Amygdala (tissue), 56 donors: ENCODE measurements around the gene SCN3A.
A peak's percentile ranks its signal among the peaks of the same experiment; 100 is the strongest.

Experiments
- DNase-seq, 56 donors: peaks; one replicate each; lab custom pipeline; 2025; lab: John Stamatoyannopoulos, UW

SCN3A gene

DNA sequence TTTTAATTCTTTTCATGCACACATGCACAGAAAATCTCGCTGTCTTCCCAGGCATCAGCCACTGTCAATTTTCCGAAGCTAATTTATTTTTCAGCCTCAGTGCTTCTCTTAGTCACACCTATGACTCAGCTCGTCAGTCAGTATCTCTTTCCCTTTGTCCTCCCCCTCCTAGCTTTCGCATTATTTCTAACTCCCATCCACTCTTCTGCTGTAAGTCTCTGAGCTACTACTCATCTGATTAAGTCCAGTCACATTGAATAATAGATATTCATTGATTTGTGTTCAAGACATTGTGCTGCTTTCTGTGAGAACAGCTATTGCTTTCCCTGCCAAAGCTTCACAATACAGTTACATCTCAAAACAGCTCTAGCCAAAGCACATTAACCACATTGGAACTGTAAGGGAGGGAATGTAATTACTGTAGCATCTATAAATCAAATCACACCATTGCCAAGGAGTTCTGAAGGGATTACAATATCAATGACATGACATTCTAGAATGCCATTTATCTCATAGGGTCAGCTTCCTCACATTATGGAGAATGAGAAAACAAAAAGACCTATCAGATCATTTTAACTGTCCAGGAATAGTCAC lies 89.4 kb downstream of the SCN3A start:
- peak in 1 of 56 donors; percentile 3 for DNase-seq

DNA sequence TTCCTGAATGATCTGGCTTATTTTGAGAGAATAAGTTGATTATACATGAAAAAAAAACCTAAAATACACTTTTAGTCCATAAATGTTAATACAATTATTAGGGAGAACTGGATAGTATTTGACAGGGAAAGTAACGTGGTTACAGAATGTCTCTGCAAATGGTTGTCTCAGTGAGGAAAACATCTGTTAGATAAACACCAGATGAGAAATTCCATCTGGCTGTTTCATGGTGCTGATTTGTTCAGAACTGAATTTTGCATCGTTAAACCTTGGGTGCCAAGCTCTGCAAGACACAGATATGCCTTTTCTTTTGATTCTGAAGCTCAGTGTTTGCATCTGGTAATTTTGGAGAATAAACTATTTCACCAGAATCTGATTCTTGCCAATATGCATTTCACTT lies 90.4 kb downstream of the SCN3A start:
- DNase-seq, result no peak

DNA sequence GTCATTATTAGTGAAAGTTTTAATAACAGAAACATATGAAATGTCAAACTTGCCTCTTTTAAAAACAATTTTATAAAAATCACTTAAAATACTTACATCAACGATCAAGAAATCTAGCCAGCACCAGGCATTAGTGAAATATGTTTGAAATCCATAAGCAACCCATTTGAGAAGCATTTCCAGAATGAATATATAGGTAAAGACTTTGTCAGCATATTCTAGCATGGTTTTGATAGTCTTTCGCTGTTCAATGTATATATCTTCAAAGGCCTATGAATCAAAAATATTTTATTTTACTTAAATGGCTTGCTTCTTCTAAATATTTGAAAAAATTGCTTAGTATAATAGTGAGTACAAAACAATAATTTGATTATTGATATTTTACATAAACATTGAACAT lies 91.1 kb downstream of the SCN3A start:
- no peak for DNase-seq

DNA sequence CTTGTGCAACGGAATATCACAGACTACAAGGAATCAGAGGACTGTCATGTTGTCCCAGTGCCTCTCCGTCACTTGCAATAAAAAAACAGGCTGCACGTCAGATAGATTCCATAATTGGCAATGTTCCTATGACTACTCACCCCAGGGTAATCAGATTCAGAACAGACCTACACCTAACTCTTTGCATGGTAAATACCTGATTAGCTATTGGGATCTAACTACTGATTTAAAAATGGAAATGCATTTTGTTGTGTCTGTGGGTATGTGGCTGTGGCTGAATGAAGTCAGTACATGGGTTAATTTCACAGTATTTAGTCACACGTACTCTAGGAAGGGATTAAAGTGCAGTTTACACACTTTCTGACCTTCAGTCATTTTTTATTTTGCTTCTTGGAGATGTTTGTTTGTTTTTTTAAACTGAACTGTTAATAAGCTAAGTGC lies 91.7 kb downstream of the SCN3A start:
- DNase-seq, result no peak

DNA sequence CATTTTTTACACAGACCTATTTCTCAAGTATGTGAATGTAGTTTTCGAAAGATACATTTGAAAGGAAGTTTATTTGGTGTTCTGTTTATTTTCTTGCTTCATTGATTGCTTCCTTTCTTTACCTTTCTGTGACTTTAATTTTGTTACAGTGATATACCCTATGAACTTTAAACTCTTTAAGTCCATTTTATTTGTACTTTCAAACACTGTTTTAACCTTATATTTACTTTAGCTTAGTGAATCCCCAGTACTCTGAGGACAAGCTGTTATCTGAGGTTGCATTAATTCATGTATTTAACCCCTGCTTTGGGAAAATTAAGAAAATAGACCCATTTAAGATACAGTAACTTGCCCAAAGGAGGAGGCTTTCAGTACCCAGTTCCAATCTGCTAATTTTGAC lies 93.5 kb downstream of the SCN3A start:
- DNase-seq, result no peak

DNA sequence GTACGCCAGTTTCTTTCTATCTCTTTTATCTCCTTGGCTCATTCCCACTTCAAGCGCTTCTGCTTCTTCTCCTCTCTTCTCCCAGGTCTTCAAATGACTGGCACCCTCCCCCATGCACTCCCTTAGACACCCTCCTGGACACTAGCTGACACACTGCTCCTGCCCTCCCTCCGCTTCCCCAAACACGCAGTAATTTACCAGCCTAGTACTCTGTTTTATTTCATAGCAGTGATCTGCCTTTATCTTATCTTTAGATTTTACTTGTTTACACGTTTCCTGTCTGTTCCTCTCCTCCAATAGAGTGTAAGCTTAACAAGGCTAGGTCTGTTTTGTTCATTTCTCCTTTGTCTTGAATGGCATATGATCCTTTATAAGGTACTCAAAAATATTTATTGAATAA lies 93.9 kb downstream of the SCN3A start:
- no peak for DNase-seq

DNA sequence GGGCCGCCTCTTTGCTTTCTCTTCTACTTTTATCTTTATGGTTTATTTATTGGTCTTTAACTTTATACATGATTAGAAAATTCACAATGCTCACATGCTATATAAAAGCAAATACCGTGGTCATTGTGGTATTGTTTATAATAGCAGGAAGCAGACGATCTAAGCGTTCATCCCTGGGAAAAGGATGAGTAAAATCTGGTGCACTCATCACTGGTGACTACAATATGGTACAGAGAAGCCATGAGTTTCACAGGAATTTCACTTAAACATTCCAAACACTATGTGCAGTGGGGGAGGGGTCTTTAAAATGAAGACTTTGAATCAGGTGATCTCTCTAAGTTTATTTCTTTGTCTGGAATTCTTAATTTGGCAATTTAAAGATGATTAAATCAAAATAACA lies 97.9 kb downstream of the SCN3A start:
- DNase-seq, result no peak

DNA sequence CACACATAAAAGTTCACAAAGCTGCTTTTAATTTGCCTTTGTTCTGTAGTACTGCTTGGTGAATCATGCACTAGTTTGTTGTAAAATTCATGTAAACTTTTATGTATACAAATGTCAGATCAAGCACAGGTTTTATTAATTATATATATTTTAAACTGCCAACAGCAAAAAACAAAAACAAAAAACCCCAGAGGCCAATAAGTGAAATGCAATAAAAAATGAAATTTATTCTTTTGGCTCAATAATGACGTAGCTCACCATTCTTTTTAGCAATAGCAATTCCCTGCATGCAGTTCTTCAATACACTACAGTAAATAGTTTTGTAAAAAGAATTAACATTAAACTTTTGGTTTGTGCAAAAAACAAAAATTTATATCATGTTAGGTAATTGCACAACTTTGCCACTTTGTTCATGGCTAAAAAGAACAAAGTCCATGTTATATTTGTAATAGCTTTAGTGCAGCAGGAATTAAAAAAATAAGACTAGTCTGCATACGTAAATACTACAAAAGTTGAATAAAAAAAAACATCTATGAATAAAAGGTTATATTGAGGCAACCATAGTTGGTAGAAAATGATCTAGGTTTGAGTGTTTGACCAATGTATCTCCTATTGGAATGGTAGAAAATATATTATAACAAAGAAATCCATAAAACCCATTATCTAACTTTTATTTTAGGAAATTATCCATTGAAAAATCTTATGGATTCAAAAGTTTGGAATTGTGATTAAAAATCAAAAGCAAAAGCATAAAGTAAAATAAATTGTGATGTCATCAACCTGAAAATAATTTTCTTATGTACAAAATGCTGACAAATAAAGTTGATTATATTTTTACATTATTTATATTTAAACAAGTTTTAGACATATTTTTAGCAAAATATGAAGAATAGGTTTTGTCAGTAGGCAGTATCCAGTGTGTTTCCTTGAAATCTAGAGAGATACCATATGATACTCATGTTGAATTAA lies 115.6 kb downstream of the SCN3A start:
- no peak for DNase-seq

DNA sequence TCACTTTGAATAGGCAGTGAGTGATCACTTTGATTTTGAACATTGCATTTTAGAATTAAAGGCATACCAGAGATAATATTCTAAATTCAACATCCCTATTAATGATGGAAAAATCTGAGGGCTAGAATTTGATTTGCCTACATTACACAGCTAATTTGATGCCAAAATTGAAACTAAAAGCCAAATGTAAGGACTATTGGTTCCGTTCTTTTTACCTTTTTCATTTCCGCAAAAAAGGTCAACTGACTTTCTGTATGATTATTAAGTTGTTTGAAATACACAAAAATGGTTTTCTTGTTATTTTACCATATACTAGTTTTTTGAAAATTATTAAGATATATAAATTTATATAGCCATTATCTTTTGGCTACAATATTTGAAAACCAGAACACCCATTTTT lies 117.5 kb downstream of the SCN3A start:
- no peak for DNase-seq

DNA sequence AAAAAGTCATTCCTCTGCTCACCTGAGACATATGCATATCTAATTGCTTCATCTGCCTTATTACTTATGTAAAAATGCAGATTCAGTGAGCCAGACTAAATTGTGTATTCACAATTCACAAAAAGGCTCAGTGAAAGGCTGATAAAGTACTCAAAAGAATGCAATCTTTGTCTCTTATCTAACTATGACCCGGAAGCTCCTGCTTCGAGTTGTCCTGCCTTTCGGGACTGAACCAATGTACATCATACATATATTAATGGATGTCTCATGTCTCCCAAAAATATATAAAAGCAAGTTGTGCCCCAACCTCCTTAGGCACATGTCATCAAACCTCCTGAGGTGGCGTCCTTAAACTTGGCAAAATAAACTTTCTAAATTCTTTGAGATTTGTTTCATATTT lies 120.5 kb downstream of the SCN3A start:
- no peak for DNase-seq

DNA sequence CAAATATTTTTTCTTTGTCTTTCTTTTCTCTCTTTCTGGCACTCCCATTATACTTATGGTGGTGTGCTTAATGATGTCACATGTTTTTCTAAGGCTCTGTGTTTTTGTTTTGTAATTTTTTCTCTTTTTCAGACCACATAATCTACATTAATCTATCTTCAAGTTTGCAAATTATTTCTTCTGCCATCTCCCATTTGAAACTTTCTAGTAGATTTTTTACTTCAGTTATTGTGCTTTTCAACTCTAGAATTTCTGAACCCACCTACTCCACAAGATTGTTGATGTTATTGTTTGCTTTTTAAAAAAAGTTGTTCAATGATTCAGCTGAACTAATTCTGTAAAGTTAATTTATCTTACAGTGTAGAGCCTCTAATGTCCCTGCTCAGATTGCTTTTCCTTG lies 121.4 kb downstream of the SCN3A start:
- no peak for DNase-seq

DNA sequence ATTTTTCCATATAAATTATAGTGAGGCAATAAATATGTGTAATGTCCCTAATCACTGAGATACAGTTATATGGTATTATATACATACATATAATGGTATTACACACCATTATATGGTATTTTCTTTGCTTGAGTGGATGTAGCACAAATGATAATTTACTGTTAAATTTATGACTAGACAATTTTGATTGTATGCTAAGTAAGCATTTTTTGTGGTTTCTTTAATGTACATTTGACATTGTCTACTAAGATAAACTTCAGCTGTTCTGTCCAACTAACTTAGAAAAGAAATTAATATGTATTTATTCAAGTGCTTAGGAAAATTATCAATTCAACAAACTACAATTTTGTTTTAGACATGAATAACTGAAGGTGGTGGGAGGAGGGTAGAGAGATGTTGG lies 122.6 kb downstream of the SCN3A start:
- DNase-seq, result no peak

DNA sequence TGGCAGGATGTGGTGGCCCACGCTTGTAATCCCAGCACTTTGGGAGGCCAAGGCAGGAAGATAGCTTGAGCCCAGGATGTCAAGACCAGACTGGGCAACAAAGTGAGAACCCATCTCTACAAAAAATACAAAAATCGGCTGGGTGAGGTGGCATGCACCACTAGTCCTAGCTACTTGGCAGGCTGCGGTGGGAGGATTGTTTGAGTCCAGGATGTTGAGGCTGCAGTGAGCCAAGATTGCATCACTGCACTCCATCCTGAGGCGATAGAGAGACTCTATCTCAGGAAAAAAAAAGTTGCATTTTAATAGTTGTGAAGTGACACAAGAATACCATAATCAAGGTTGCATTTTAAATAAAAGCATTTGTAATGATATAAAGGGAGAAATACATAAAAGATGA lies 124.4 kb downstream of the SCN3A start:
- no peak for DNase-seq

DNA sequence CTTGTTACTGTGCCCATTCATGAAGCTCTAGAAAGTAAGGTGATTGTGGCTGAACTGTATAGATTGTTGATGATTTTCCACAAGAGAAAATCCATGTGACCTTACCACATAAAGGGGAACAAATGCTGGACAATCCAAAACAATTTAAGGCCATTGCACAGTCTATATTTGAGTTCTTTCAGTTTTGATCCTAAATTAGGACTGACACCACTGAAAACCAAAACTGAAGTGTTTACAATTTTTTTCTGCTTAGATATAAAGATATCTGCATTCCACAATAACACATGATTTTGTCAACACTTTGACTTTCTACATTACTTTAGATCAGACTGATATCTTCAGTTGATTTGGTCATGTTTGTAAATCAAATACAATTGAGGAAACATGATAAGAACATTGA lies 124.9 kb downstream of the SCN3A start:
- DNase-seq, result no peak

DNA sequence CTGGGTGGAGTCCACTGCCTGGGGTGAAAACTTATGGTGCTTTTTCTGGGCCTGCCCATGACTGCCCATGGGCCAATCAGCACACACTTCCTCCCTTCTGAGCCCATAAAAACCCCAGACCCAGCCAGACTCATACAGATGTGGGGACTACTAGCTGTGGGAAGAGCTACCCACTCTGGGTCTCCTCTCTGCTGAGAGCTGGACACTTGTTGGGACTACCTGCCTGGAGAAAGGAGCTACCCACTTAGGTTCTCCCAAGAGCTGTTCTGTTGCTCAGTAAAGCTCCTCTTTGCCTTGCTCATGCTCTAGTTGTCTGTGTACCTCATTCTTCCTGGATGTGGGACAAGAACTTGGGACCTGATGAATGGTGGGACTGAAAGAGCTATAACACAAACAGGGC lies 129.0 kb downstream of the SCN3A start:
- no peak for DNase-seq

DNA sequence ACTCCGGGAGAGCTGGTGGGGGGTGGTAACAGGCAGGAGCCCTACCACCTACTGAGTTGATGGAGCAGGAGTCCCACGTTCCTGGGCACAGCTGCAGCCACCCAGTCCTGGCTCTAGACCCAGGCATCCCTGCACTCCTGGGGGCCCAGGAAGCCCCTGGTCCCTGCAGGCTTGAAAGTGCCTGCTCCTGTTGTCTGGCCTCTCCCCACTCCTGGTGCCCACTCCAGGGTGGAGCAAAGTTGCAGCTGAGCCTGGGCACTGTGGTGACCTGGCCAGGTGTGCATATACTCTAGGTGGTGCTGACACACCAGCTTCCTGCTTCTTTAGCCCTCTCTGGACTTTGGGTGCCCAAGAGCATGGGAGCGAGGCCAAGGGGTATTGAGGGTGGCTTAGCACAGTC lies 129.5 kb downstream of the SCN3A start:
- no peak for DNase-seq

DNA sequence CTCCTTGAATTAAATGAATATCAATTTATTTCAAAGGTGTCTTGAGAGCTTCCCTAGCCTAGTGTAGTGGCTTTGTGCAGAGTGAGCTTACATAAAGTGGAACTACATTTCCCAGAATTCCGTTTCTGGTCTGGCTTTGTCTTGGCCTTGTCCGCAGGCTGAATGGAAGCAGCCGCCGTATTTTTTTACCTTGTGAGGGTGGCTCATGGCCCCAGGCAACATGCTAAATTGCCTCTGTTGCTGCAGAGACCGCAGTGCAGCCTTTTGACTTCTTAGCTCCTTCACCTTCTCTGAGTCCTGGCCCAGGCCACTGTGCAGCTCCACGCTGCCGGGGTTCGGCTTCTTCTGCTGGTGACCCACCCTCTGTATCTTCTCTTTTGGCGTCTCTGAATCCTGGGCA lies 133.8 kb downstream of the SCN3A start:
- DNase-seq, result peak in 2 of 56 donors; percentile 5 to 7

DNA sequence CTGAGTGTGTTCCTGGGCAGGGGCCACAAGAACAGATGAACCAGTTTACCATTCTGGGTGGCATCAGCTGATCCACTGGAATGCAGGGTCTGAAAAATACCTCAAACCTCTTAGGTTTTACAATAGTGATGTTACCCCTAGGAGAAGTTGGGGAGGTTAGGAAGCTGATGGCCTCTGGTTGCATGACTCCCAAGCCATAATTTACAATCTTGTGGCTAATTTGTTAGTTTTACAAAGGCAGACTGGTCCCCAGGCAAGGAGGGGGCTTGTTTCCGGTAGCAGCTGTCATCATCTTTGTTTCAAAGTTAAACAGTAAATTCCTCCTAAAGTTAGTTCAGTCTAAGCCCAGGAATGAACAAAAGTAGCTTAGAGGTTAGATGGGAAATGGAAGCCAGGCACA lies 134.7 kb downstream of the SCN3A start:
- DNase-seq, result no peak

DNA sequence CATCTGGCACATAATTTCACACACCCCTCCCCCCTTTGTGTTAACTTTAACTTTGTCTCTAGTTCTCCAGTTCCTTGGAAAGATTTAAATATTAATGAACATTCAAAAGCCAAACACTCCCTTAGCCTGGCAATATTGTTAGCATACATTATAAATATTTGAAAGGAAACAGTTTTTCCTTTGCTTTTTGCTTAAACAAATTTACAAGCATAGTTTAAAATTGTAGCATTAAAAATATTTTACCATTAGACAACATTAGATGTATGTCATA lies 135.4 kb downstream of the SCN3A start:
- DNase-seq, result no peak

DNA sequence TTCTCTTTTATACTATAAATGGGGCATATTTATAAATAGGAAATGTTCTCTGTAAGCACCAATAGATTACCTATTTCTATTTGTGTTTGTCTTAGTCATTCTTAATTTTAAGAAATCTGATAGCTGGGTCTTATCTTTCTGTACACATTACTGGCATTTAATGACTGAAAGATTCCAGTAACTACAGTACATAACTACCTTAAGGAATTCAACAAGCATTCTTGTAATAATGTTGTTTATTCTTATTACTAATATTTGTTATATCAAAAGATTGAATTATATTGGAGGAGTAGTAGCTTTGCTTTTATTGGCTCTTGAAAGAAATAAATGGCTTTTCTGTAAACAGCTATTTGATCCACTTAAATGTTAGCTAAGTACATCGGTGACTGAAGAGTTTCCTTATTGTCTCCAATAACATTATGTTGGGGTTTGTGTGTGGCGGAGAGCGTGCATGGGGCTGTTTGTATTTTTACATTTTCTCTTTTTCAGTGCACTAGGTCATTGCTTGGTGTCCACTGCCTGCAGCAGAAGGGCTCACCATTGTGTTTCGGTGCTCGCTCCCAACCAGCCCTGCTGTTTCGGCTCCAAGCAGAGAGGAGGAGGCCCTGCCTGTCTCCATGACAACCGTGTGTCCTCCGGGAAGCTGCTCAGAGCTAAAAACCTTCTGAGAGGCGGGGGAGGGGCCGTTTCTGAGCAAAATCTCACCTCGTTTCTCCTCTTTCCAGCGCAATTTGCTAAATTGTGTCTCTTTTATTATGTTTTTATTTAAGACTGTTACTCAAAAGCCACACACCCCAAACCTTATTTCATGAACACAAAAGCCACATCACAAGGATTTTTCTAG lies 136.0 kb downstream of the SCN3A start:
- DNase-seq, result peak; percentile 4 to 86 (median 66)

DNA sequence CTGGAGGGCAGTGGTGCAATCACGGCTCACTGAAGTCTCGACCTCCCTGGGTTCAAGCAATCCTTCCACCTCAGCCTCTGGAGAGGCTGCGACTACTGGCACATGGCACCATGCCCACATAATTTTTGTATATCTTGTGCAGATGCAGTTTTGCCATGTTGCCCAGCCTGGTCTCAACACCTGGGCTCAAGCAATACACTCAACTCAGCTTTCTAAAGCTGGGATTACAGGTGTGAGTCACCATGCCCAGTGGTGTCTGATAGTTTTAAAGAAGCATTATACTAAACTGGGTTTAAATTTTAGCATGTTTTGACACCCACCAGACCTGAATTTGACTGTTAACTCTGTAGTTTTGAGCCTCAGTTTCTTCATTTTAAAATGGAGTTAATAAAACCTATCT lies 139.1 kb downstream of the SCN3A start:
- no peak for DNase-seq

DNA sequence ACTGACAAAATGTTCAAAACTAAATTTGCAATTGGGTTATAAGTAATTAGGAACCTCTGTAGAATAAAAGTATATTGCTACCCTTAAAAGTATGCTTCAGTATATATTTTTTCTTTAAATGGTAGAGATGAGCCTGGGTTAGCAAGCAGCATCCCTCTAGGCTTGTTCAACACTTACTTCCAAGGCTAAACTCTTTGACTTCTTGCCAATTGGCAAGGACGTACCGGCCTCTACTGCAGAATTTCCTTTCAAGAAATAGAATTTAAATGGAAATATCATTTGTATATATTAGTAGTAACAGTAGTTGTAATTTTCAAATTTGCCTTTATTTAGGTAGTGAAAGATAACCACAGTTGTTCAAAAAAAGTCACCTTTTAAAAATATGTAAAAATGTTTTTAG lies 143.4 kb downstream of the SCN3A start:
- no peak for DNase-seq
